ENCODE data around the gene NAPB. TPM values are rescaled to one million over a fixed set of nuclear protein-coding genes. Genes with fewer than 3 reads are reported as not detected.

NAPB gene
- total RNA-seq, 2 donors from 2014 or later = 9.9 to 12.7 TPM

DNA sequence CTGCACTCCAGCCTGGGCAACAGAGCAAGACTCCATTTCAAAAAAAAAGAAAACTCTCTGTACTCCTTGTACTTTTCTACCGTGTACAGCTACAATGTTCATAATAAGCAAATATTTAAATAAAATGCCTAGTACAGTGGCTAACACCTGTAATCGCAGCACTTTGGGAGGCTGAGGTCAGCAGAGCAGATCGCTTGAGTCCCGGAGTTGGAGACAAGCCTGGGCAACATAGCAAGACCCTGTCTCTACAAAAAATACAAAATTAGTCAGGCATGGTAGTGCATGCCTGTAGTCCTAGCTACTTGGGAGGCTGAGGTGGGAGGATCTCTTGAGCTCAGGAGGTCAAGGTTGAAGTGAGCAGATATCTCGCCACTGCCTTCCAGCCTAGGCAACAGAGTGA is 5.7 kb downstream of the NAPB start:
- intact Hi-C loops (cut with DNase I) = loop anchor here (10.0 kb wide), 1 partner anchor 71 kb away; no protein-coding TSS in a partner anchor

DNA sequence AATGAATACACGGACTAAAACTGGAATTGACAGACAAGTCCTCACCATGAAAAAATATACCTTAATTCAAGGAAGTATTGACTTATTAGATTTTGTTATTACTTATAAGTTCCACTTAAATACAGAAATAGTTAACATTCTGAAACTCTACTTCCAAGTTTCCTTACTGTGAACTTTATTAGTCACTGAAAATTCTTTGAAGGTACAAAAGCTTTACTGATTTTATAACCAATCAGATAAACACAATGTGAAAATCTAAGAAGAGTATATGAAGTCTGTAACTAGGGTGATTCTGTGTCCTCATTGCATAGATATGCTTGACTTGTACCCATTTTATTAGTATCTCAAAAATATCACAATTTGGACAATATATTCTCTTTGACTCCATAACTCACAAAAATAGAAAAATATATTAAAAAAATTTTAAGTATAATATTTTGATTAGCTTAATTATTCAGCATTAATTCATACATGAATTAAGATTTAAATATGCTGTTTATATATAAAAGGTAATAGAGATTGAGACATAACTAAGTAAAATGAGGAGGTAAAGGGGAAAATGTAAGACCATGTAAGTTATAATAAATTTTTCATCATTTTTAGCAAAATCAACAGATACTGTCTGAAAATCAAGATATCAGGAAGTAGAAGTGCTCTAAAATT is 6.6 kb downstream of the NAPB start:
- H3K27me3 ChIP-seq = no peaks in the 10 kb centered on the region
- DNase-seq (no peak), ATAC-seq (no peak)
- peaks cover 20% of the 10 kb centered on the region for H3K4me1 ChIP-seq
- no peaks in the 10 kb centered on the region for H3K36me3 ChIP-seq (replicated peaks in 1 of 2; ENCODE audit: insufficient read depth in 1 of 2, low read depth in 2 of 2)
- no peak overlapping the region for H3K27ac ChIP-seq
- no peaks in the 10 kb centered on the region for H3K9me3 ChIP-seq
- intact Hi-C loops (cut with DNase I) = loop anchor here (10.0 kb wide), 1 partner anchor 70 kb away; no protein-coding TSS in a partner anchor
- no peak for TF ChIP-seq POLR2A (IDR thresholded peaks at IDR 0.05)
- TF ChIP-seq, protein P1, sequence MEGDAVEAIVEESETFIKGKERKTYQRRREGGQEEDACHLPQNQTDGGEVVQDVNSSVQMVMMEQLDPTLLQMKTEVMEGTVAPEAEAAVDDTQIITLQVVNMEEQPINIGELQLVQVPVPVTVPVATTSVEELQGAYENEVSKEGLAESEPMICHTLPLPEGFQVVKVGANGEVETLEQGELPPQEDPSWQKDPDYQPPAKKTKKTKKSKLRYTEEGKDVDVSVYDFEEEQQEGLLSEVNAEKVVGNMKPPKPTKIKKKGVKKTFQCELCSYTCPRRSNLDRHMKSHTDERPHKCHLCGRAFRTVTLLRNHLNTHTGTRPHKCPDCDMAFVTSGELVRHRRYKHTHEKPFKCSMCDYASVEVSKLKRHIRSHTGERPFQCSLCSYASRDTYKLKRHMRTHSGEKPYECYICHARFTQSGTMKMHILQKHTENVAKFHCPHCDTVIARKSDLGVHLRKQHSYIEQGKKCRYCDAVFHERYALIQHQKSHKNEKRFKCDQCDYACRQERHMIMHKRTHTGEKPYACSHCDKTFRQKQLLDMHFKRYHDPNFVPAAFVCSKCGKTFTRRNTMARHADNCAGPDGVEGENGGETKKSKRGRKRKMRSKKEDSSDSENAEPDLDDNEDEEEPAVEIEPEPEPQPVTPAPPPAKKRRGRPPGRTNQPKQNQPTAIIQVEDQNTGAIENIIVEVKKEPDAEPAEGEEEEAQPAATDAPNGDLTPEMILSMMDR (IDR thresholded peaks at IDR 0.05) = no peak
- WGBS, 2 donors = 54 to 65% methylated on average over 1 of the region's 1 CpG
- no peak overlapping the region for H3K4me3 ChIP-seq

More for the DNA sequence above, 5.7 kb downstream of the NAPB start:
- DNase-seq (no peak), ATAC-seq (no peak)
- Histone ChIP-seq H3K4me3 (no peak overlapping the region), H3K9me3 (no peaks in the 10 kb centered on the region), H3K36me3 (replicated peaks in 1 of 2; ENCODE audit: insufficient read depth in 1 of 2, low read depth in 2 of 2) (no peaks in the 10 kb centered on the region), H3K27me3 (no peaks in the 10 kb centered on the region), H3K27ac (no peak overlapping the region), H3K4me1 (peaks cover 26% of the 10 kb centered on the region)
- TF ChIP-seq, protein P1 (IDR thresholded peaks at IDR 0.05) = no peak
- TF ChIP-seq POLR2A (IDR thresholded peaks at IDR 0.05) = no peak
- 69 to 79% methylated on average over 5 of the region's 5 CpGs for WGBS, 2 donors

DNA sequence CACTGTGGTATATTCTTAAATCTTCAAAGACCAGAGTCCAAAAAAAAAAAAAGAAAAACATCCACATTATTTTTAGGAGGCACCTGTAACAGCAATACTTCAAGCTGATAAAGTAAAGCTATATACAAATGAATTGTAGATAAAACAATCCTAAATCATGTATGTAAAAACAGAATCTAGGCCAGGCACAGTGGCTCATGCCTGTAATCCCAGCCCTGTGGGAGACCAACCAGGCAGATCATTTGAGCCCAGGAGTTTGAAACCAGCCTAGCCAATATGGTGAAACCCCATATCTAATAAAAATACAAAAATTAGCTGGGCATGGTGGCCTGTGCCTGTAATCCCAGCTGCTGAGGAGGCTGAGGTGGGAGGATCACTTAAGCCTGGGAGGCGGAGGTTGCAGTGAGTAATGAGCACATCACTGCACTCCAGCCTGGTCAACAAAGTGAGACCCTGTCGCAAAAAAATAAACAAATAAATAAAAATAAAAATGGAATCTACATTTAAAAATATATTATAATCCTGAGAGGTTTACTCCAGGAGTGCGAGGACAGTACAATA is 7.3 kb downstream of the NAPB start:
- Histone ChIP-seq H3K36me3 (replicated peaks in 1 of 2; ENCODE audit: insufficient read depth in 1 of 2, low read depth in 2 of 2) (no peaks in the 10 kb centered on the region), H3K4me1 (peaks cover 16% of the 10 kb centered on the region)
- intact Hi-C loops (cut with DNase I) = loop anchor here (10.0 kb wide), 1 partner anchor 69 kb away; no protein-coding TSS in a partner anchor

DNA sequence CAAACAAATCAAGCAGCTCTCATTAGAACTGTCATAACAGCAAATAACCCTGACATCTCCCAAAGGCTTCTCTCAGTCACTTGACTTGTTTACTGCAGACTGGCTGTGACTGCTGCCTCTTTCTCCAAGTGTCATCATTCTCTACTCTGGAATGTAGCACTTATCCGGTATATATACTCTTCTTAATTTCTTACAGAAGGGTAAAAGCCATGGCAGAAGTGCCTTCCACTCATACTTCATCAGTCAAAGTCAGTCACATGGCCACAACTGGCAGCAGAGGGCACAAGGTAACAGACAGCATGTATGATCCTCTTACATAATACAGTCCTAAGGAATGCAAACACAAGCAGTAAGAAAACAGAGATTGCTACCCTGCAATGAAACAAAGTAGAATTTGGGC is 9.3 kb downstream of the NAPB start:
- TF ChIP-seq POLR2A (IDR thresholded peaks at IDR 0.05) = no peak
- TF ChIP-seq, protein P1 (IDR thresholded peaks at IDR 0.05) = no peak
- Histone ChIP-seq H3K36me3 (replicated peaks in 1 of 2; ENCODE audit: insufficient read depth in 1 of 2, low read depth in 2 of 2) (no peaks in the 10 kb centered on the region), H3K4me3 (no peak overlapping the region), H3K27ac (no peak overlapping the region), H3K9me3 (no peaks in the 10 kb centered on the region), H3K27me3 (no peaks in the 10 kb centered on the region), H3K4me1 (peaks cover 19% of the 10 kb centered on the region)
- WGBS, 2 donors = 58 to 61% methylated on average over 1 of the region's 1 CpG
- DNase-seq = no peak
- no peak for ATAC-seq
- intact Hi-C loops (cut with DNase I) = loop anchor here (10.0 kb wide), 1 partner anchor 67 kb away; no protein-coding TSS in a partner anchor

More for the DNA sequence above, 7.3 kb downstream of the NAPB start:
- ATAC-seq (no peak), DNase-seq (no peak)
- Histone ChIP-seq H3K27me3 (no peaks in the 10 kb centered on the region), H3K9me3 (no peaks in the 10 kb centered on the region), H3K4me3 (no peak overlapping the region), H3K27ac (no peak overlapping the region)
- 96 to 97% methylated on average over 3 of the region's 3 CpGs for WGBS, 2 donors
- no peak for TF ChIP-seq POLR2A (IDR thresholded peaks at IDR 0.05)
- TF ChIP-seq, protein P1 (IDR thresholded peaks at IDR 0.05) = no peak
